HK-2 (cell line): ENCODE data around the gene RTN3.
"Not testable (repeated sequence)": the region's sequence is repeated elsewhere in the genome, so short reads cannot be mapped to it uniquely, and the experiment has no call there.

Experiments
- DNase-seq: peaks from one replicate; pipeline ENCODE4 v3.0.0-alpha.2; 2018; ENCODE audit not compliant: unreplicated experiment

RTN3 gene, protein sequence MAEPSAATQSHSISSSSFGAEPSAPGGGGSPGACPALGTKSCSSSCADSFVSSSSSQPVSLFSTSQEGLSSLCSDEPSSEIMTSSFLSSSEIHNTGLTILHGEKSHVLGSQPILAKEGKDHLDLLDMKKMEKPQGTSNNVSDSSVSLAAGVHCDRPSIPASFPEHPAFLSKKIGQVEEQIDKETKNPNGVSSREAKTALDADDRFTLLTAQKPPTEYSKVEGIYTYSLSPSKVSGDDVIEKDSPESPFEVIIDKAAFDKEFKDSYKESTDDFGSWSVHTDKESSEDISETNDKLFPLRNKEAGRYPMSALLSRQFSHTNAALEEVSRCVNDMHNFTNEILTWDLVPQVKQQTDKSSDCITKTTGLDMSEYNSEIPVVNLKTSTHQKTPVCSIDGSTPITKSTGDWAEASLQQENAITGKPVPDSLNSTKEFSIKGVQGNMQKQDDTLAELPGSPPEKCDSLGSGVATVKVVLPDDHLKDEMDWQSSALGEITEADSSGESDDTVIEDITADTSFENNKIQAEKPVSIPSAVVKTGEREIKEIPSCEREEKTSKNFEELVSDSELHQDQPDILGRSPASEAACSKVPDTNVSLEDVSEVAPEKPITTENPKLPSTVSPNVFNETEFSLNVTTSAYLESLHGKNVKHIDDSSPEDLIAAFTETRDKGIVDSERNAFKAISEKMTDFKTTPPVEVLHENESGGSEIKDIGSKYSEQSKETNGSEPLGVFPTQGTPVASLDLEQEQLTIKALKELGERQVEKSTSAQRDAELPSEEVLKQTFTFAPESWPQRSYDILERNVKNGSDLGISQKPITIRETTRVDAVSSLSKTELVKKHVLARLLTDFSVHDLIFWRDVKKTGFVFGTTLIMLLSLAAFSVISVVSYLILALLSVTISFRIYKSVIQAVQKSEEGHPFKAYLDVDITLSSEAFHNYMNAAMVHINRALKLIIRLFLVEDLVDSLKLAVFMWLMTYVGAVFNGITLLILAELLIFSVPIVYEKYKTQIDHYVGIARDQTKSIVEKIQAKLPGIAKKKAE

DNA sequence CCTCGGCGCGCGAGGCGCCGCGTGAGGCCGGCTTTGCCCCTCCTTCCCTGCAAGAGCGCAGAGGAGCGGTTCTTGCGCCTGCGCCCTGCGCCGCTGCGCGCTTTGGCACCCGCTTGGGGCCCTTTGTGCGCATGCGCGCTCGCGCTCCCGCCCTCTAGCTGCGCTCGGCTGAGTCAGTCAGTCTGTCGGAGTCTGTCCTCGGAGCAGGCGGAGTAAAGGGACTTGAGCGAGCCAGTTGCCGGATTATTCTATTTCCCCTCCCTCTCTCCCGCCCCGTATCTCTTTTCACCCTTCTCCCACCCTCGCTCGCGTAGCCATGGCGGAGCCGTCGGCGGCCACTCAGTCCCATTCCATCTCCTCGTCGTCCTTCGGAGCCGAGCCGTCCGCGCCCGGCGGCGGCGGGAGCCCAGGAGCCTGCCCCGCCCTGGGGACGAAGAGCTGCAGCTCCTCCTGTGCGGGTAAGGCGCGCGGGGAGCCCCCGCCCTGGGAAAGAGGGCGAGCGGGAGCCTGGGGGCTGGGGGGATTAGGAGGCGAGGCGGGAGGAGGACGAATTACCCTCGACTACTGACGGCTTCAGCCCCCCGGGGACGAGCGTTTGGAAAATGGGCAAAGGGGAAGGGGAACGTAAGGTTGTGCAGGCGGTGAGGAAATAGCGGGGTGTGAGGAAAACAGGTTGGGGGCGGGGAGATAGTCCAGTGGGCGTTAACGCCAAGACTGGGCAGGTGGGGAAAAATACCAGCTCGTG, at the start of gene RTN3:
RTN3 (plus strand) TSS at position 180 of the 745 bp plus-strand sequence; CDS start at position 317, 137 bp downstream.
- peak; percentile 96 for DNase-seq

DNA sequence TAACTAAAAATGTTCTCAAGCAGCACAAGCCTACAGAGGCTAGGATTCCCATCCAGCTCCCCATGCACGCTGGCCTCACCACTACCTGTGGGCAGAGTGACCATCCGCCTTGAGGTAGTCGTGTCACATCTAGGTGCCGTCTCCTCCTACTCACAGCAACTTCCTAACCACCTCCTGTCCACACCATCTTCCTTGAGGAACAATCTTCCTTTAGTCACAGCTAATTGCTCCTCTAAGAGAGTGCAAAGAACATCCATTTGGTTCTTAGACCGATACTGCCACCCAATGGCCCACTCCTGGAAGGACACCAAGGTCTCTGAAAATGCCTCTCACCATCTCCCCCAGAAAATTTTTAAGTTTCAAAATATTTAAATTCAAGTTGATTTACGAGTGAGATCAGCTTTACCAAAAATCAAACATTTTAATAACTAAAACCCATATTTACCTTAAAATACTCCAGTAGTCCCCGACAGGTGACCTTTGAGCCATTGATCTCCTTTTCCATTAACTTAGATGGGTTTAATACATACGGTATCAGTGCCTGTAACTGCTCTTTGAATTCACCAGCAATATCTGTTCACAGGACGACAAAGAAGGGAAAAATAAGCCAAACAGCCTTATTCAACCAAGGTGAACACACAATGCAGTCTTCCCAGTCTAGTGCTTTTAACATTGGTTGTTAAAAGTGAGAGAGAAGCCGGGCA, 45.4 kb upstream of the RTN3 start:
- DNase-seq: peak; percentile 29

- DNase-seq: not testable (repeated sequence)
These were observed 42.9 kb upstream of the RTN3 start for GRCh38 chr11:63638436-63638835.

GRCh38 chr11:63639199-63639832, 42.0 kb upstream of the RTN3 start:
- DNase-seq: no peak

DNA sequence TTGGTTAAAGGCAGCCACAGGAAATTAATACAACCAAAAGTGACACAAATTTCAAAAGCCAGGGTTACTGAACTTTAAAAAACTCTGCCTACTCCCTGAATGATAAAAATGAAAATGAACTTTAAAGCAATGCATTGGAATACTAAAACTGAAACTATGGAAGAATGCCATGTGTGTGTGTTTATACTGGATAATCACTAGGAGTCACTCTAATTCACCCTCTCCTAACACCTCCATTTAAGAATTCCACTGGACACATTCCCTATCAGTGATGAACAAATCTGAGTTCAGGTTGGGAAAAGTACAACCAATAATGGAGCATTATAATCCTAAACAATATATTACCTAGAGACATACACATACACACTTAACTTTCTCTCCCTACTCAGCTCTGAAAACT, 39.6 kb upstream of the RTN3 start:
- no peak for DNase-seq

DNA sequence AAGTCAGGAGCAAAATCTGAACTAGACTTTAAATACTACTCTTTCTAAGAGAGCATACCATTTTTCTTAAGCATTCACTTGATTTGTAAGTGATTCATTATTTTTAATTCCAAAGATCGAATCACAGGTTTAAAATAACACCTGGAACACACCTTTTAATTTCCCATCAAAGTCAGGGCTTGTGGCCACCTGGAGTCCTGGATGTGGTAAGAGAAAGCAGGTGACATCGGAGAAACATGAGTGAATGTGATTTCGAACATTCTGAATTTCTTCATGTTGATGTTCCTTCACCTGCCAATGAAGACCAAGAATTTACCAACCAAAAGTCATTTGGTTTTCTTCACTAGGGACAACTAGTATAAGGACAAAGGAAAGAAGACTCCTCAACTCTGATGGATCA, 38.1 kb upstream of the RTN3 start:
- no peak for DNase-seq

GRCh38 chr11:63652671-63653070, 28.6 kb upstream of the RTN3 start:
- no peak for DNase-seq

DNA sequence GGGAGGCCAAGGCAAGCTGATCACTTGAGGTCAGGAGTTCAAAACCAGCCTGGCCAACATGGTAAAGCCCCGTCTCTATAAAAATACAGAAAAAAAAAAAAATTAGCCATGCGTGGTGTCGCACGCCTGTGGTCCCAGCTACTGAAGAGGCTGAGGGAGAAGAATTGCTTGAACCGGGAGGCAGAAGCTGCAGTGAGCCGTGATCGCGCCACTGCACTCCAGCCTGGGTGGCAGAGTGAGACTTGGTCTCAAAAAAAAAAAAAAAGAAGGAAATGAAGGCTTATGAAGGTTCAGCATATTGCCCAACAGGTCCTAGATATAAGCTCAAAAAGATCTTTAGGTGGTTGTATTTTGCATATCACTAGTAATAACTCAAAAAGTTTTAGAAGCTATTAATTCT, 20.3 kb upstream of the RTN3 start:
- no peak for DNase-seq

- DNase-seq: peak; percentile 19
These were observed 17.5 kb upstream of the RTN3 start for GRCh38 chr11:63663809-63664208.

GRCh38 chr11:63666874-63667273, 14.4 kb upstream of the RTN3 start:
- no peak for DNase-seq

- DNase-seq: no peak
These were observed 13.1 kb upstream of the RTN3 start for GRCh38 chr11:63667995-63668795.

GRCh38 chr11:63670096-63670432, 11.2 kb upstream of the RTN3 start:
- DNase-seq: no peak

DNA sequence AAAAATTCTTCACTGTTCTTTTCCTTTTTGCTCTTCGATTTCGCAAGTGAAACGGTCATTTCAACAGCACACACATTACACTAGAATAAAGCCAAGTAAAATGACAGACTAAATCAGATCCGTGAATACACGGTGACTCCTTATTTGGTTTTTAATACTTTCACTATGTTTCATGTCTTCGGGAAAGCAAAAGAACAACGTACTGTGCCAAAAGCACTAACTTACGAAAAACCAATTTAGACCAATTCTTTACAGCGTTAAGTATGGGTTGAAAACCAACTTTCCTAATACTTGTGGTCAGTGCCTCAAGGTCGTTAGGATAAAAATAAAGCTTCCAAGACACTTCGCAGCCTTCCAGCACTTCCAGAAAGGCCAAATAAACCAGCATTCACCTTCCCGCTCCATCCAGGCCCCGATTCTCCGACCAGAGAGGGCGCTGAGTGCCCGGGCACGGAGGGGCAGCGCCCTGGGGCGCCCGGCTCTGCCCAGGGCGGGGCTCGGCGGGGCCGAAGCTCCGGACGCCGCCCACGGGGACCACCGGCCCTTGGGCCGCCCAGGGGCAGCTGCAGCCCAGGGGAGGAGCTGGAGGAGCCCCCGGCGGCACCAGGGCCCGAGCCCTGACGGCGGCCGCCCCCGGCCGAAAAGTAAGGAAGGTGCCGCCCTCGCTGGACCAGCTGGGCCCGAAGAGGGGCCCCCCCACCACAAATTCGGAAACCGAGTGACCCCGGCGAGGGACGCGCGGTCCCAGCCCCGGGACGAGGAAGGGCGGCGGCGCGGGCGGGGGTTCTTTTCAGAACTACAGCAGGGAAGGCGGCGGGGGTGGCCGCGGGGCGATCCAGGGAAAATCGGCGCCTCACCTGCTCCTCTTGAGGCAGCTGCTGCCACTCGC, 10.6 kb upstream of the RTN3 start:
- peak; percentile 58 for DNase-seq

DNA sequence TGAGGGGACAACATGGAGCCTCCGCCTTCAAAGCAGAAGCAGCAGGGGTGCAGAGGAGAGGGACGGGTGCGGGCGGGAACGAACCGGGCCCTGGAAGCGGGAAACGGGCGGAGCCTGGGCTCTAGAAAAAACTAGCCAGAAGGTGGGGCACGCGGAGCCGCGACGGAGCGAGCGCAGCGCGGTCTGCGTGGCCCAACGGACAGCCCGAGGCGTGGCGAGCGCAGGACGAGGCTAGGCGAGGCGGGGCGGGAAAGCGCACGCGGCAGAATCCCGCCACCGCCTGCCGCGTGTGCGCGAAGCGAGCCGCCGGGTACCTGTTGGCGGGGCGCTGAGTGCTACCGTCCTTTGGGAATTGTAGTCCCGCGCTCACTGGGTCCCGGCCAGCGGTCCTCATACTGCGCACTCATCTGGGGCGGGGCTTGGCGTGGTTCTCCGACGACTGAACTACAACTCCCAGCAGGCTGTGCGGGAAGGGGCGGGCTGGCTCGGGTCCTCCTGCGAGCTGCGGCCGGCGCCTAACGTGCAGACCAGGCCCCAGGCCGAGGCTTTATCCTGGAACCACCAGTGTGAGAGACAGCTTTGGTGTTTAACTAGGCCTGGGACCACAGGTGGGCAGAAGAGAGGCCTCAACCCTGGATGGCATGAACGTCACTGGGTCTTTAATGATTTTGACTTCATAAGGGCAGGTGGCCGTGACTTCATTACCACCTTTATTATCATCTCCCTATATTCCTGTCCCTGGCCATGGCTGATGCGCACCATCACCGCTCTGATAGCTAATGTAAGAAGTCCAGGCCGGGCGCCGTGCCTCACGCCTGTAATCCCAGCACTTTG, 9.8 kb upstream of the RTN3 start, which contains the start of gene ATL3:
ATL3 (minus strand) TSS at position 55 of the 834 bp plus-strand sequence; CDS start at position 14, 41 bp downstream.
- DNase-seq: peak; percentile 95

GRCh38 chr11:63672156-63672463, 9.2 kb upstream of the RTN3 start:
- DNase-seq: no peak

- DNase-seq: no peak
These were observed 8.3 kb upstream of the RTN3 start for GRCh38 chr11:63672936-63673539.

- no peak for DNase-seq
These were observed 7.7 kb upstream of the RTN3 start for GRCh38 chr11:63673579-63673978.
